Loucy (cell line): ENCODE results near the gene DDX11.
"Not testable (repeated sequence)": the region's sequence is repeated elsewhere in the genome, so short reads cannot be mapped to it uniquely, and the experiment has no call there.

ENCODE experiments used
- H2AFZ ChIP-seq: fragments of 200-600 bp; sonication (generic); 2 replicates; pipeline ENCODE4 v1.6.0; 2016; ENCODE audit warnings: antibody characterized with exemption, mild to moderate bottlenecking, low read length, moderate library complexity
- H3F3A ChIP-seq: fragments of 200-600 bp; 2 replicates; pipeline ENCODE4 v1.6.0; 2016; ENCODE audit warnings: antibody characterized with exemption, low read depth, mild to moderate bottlenecking
- H3K27me3 ChIP-seq: fragments of 200-600 bp; sonication (generic); 2 replicates; pipeline ENCODE4 v1.6.1; 2014; ENCODE audit warnings: low read length, mild to moderate bottlenecking; ENCODE audit not compliant: insufficient read depth, poor library complexity, severe bottlenecking
- H3K36me3 ChIP-seq: fragments of 200-600 bp; sonication (generic); 2 replicates; pipeline ENCODE4 v1.6.1; 2016; ENCODE audit warnings: low read length; ENCODE audit not compliant: insufficient read depth
- H3K4me1 ChIP-seq: fragments of 200-600 bp; sonication (generic); 2 replicates; pipeline ENCODE4 v1.5.1; 2014; ENCODE audit warnings: low read length, mild to moderate bottlenecking; ENCODE audit not compliant: insufficient read depth, poor library complexity, severe bottlenecking
- H3K4me2 ChIP-seq: fragments of 200-600 bp; sonication (generic); 2 replicates; pipeline ENCODE4 v1.6.0; 2014; ENCODE audit warnings: antibody characterized with exemption, low read length, low read depth, mild to moderate bottlenecking; ENCODE audit not compliant: poor library complexity, severe bottlenecking
- H3K4me3 ChIP-seq: fragments of 200-600 bp; sonication (generic); 2 replicates; pipeline ENCODE4 v1.5.1; 2014; ENCODE audit warnings: low read length, mild to moderate bottlenecking, mixed read lengths; ENCODE audit not compliant: poor library complexity, severe bottlenecking
- H3K79me2 ChIP-seq: fragments of 200-600 bp; sonication (generic); 2 replicates; pipeline ENCODE4 v1.6.1; 2014; ENCODE audit warnings: low read length; ENCODE audit not compliant: insufficient read depth
- H3K9ac ChIP-seq: fragments of 200-600 bp; sonication (generic); 2 replicates; pipeline ENCODE4 v1.6.0; 2014; ENCODE audit warnings: mild to moderate bottlenecking, low read depth, low read length, moderate library complexity; ENCODE audit not compliant: poor library complexity, severe bottlenecking
- H3K9me2 ChIP-seq: fragments of 200-600 bp; sonication (generic); replicated peaks from 2 replicates; pipeline ENCODE4 v1.6.1; 2016; ENCODE audit warnings: low read depth, low read length, mixed read lengths
- H3K9me3 ChIP-seq: fragments of 200-600 bp; sonication (generic); 2 replicates; pipeline ENCODE4 v1.6.1; 2014; ENCODE audit warnings: mild to moderate bottlenecking, antibody characterized with exemption, low read length, low read depth; ENCODE audit not compliant: insufficient read depth
- H4K20me1 ChIP-seq: fragments of 200-600 bp; sonication (generic); 2 replicates; pipeline ENCODE4 v1.6.0; 2014; ENCODE audit warnings: antibody characterized with exemption, low read length, mild to moderate bottlenecking; ENCODE audit not compliant: insufficient read depth, poor library complexity, severe bottlenecking
- EZH2phosphoT487 ChIP-seq: fragments of 200-600 bp; IDR thresholded peaks from 2 replicates; pipeline ENCODE4 v1.6.1; 2018; ENCODE audit warnings: antibody characterized with exemption, mild to moderate bottlenecking, moderate library complexity, borderline replicate concordance
- TF ChIP-seq, protein P1 (sequence below): fragments of 200-600 bp; sonication (generic); conservative IDR thresholded peaks from 2 replicates; pipeline ENCODE4 v1.5.1; 2014; ENCODE audit warnings: mild to moderate bottlenecking, antibody characterized with exemption, low read length

DDX11 gene

GRCh38 chr12:31084241-31084640, 10.6 kb downstream of the DDX11 start:
- H3K9me2 ChIP-seq, H3K27me3 ChIP-seq, H4K20me1 ChIP-seq, H3K4me1 ChIP-seq, H3K9me3 ChIP-seq, H3K4me3 ChIP-seq, H2AFZ ChIP-seq, H3K4me2 ChIP-seq, H3K79me2 ChIP-seq, H3F3A ChIP-seq, H3K9ac ChIP-seq: not testable (repeated sequence)
- peaks cover 36% of the 10 kb centered on the region; the same call in 1 of the 2 replicates for H3K36me3 ChIP-seq

DNA sequence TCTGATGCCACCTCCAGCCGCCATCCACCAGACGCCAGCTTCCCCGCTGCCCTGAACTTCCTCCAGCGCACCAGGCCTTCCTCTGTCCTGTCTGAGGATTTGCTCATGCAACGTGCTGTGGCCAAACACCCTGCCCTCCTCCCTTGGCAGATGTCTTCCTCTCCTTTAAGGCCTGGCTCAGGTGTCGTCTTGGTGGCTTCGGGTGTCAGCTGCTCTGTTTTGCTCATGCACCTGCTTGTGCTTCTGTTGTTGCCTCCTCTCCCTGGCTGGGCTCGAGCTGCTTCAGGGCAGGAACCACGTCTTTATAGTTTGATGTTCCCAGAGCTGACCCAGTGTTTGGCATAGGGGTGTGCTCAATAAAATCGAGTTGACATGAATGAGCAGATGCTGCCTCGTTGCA, 12.4 kb downstream of the DDX11 start:
- not testable (repeated sequence) for H3K27me3 ChIP-seq, H3K4me1 ChIP-seq, H3K9ac ChIP-seq, H3K79me2 ChIP-seq, H4K20me1 ChIP-seq, H3F3A ChIP-seq, H3K9me2 ChIP-seq, H3K4me2 ChIP-seq, H3K9me3 ChIP-seq, H3K4me3 ChIP-seq, H2AFZ ChIP-seq
- peaks cover 39% of the 10 kb centered on the region; the same call in 1 of the 2 replicates for H3K36me3 ChIP-seq

DNA sequence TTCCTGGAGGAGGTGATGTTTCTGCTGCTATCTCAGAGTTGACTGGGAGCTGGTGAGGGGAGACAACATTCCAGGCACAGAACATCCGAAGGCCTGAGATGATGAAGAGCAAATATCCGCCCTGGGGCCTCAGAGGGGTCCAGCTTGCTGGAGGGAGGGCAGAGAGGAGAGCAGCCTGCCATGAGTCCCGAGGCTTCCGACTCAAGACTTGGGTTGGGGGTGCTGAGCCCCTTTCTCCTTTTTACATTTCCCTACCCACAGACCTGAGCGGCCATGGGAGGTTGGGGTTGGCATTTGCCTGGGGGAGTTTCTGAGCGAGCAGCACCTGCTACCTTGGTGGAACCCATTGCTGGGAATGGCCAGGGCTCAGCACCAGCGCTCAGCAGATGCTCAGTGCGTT, 13.8 kb downstream of the DDX11 start:
- peaks cover 41% of the 10 kb centered on the region; the same call in 1 of the 2 replicates for H3K36me3 ChIP-seq
- H3K27me3 ChIP-seq, H3K9me2 ChIP-seq, H3K79me2 ChIP-seq, H2AFZ ChIP-seq, H3K9me3 ChIP-seq, H3K4me1 ChIP-seq, H3K4me3 ChIP-seq, H3K9ac ChIP-seq, H3F3A ChIP-seq, H4K20me1 ChIP-seq, H3K4me2 ChIP-seq: not testable (repeated sequence)

- not testable (repeated sequence) for H3F3A ChIP-seq, H3K4me1 ChIP-seq, H3K79me2 ChIP-seq, H3K4me3 ChIP-seq, H3K27me3 ChIP-seq, H3K9me3 ChIP-seq, H2AFZ ChIP-seq, H3K9ac ChIP-seq, H3K4me2 ChIP-seq, H3K9me2 ChIP-seq, H4K20me1 ChIP-seq
- H3K36me3 ChIP-seq = peaks cover 41% of the 10 kb centered on the region; the same call in 1 of the 2 replicates
Observed at GRCh38 chr12:31087956-31088355, 14.3 kb downstream of the DDX11 start.

DNA sequence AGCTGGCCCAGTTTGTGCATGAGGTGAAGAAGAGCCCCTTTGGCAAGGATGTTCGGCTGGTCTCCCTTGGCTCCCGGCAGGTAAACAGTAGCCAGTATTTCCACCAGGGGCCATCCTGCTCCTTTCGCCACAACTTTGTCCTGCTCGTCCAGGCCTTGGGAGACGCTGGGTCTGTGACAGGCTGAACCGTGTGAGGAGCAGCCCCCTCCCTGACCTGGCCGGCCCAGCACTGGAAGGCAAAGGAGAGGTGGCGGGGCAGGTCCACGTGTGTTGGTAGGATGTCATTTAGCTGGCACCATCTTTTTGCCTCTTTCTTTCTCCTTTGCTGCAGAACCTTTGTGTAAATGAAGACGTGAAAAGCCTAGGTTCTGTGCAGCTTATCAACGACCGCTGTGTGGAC, 15.4 kb downstream of the DDX11 start:
- no peak overlapping the region for H2AFZ ChIP-seq
- TF ChIP-seq, protein P1, sequence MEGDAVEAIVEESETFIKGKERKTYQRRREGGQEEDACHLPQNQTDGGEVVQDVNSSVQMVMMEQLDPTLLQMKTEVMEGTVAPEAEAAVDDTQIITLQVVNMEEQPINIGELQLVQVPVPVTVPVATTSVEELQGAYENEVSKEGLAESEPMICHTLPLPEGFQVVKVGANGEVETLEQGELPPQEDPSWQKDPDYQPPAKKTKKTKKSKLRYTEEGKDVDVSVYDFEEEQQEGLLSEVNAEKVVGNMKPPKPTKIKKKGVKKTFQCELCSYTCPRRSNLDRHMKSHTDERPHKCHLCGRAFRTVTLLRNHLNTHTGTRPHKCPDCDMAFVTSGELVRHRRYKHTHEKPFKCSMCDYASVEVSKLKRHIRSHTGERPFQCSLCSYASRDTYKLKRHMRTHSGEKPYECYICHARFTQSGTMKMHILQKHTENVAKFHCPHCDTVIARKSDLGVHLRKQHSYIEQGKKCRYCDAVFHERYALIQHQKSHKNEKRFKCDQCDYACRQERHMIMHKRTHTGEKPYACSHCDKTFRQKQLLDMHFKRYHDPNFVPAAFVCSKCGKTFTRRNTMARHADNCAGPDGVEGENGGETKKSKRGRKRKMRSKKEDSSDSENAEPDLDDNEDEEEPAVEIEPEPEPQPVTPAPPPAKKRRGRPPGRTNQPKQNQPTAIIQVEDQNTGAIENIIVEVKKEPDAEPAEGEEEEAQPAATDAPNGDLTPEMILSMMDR = no peak
- TF ChIP-seq EZH2phosphoT487 = no peak

GRCh38 chr12:31091629-31092028, 18.0 kb downstream of the DDX11 start:
- not testable (repeated sequence) for H3K4me3 ChIP-seq, H3K27me3 ChIP-seq, H2AFZ ChIP-seq, H4K20me1 ChIP-seq, H3K9me3 ChIP-seq, H3K79me2 ChIP-seq, H3K9ac ChIP-seq, H3K4me2 ChIP-seq, H3K4me1 ChIP-seq, H3K9me2 ChIP-seq, H3F3A ChIP-seq
- peaks cover 31% of the 10 kb centered on the region; the same call in 1 of the 2 replicates for H3K36me3 ChIP-seq

More for the DNA sequence above, 15.4 kb downstream of the DDX11 start:
- Histone ChIP-seq H3K79me2 (no peaks in the 10 kb centered on the region), H3K36me3 (peaks cover 34% of the 10 kb centered on the region; the same call in 1 of the 2 replicates), H3K27me3 (no peaks in the 10 kb centered on the region), H3F3A (no peaks in the 10 kb centered on the region), H3K9ac (no peak overlapping the region), H3K4me3 (no peak overlapping the region), H3K4me1 (no peaks in the 10 kb centered on the region), H3K9me3 (no peaks in the 10 kb centered on the region), H3K9me2 (no peaks in the 10 kb centered on the region), H4K20me1 (no peaks in the 10 kb centered on the region), H3K4me2 (no peak overlapping the region)

DNA sequence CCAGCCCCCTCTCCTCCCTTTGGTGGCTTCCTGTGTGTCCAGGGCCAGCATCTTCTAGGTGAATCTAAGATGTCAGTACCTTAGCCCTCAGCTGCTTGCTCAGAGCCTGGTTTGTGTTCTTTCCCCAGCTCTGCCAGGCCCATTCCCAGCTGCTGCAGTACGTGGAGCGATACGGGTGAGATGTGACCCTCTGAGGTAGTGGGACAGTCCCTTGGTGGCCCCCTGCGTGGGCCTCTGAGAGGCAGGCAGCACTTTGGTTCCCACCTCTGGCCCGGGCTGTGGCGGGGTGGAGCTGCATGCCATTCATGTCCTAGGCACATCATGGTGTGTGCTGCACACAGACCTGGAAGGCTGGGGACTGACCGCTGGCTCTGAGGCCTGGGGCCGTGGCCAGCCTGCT, 19.1 kb downstream of the DDX11 start:
- not testable (repeated sequence) for H2AFZ ChIP-seq, H3K4me2 ChIP-seq
- peaks cover 27% of the 10 kb centered on the region; the same call in 1 of the 2 replicates for H3K36me3 ChIP-seq

More for the DNA sequence above, 19.1 kb downstream of the DDX11 start:
- H3K9me3 ChIP-seq, H3K9ac ChIP-seq, H4K20me1 ChIP-seq, H3K27me3 ChIP-seq, H3K4me3 ChIP-seq, H3K9me2 ChIP-seq, H3F3A ChIP-seq, H3K4me1 ChIP-seq, H3K79me2 ChIP-seq: not testable (repeated sequence)
